ENCODE measurements around the gene RAB31.

- TF ChIP-seq POLR2AphosphoS5 (IDR thresholded peaks at IDR 0.05) = peak in 1 of 2 donors; percentile 24
- no peak for TF ChIP-seq CTCF (IDR thresholded peaks at IDR 0.05)
- peak in 1 of 4 donors; percentile 8 for TF ChIP-seq POLR2A (IDR thresholded peaks at IDR 0.05)
Measured at GRCh38 chr18:9905401-9905922, 197.4 kb downstream of the RAB31 start.

All from upper lobe of left lung (tissue), 4 donors.